ENCODE data around the gene ZNF618. TPM values are rescaled to one million over a fixed set of nuclear protein-coding genes. Genes with fewer than 3 reads are reported as not detected.

The ZNF618 gene
- total RNA-seq, 2 experiments from 2014 or later: 0.22 to 0.27 TPM

GRCh38 chr9:113932906-113933584, 56.9 kb downstream of the ZNF618 start:
- no peaks in the 10 kb centered on the region for H3K27me3 Mint-ChIP-seq
- no peaks in the 10 kb centered on the region for H3K4me1 Mint-ChIP-seq (ENCODE audit: low read depth)
- intact Hi-C loops (cut with micrococcal nuclease): no loop called here
- no peaks in the 10 kb centered on the region for H3K36me3 Mint-ChIP-seq (ENCODE audit: low read depth)
- ATAC-seq (no peak), DNase-seq (no peak)
- no peak overlapping the region for H3K4me3 Mint-ChIP-seq
- H3K9me3 Mint-ChIP-seq: peaks cover 4% of the 10 kb centered on the region
- TF ChIP-seq, protein P1, sequence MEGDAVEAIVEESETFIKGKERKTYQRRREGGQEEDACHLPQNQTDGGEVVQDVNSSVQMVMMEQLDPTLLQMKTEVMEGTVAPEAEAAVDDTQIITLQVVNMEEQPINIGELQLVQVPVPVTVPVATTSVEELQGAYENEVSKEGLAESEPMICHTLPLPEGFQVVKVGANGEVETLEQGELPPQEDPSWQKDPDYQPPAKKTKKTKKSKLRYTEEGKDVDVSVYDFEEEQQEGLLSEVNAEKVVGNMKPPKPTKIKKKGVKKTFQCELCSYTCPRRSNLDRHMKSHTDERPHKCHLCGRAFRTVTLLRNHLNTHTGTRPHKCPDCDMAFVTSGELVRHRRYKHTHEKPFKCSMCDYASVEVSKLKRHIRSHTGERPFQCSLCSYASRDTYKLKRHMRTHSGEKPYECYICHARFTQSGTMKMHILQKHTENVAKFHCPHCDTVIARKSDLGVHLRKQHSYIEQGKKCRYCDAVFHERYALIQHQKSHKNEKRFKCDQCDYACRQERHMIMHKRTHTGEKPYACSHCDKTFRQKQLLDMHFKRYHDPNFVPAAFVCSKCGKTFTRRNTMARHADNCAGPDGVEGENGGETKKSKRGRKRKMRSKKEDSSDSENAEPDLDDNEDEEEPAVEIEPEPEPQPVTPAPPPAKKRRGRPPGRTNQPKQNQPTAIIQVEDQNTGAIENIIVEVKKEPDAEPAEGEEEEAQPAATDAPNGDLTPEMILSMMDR (IDR thresholded peaks at IDR 0.05): no peak
- H3K27ac Mint-ChIP-seq: no peak overlapping the region
- ChIA-PET CTCF (no interaction called here), POLR2A (no interaction called here)

DNA sequence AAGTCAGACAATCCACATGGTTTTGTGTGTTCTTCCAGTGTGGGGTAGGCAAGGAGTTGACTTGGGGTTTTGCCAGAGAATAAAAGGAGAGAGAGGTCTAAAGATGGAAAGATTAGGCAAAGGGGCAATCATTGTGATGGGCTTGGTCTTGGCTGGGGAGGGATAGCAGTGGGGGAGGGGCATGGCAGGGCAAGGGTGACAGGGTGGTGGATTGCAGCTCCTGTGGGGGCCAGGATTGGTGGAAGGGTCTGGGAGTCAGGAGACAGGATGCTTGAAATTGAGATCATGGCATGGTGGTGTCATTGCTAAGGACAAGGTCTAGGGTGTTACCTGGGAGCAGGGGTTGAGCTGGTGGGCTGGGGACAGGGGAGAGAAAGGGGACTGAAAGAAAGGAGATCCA, 57.6 kb downstream of the ZNF618 start:
- DNase-seq (no peak), ATAC-seq (no peak)
- ChIA-PET POLR2A (no interaction called here), CTCF (no interaction called here)
- no peak overlapping the region for H3K27ac Mint-ChIP-seq
- TF ChIP-seq, protein P1 (IDR thresholded peaks at IDR 0.05): no peak
- intact Hi-C loops (cut with micrococcal nuclease): no loop called here
- no peaks in the 10 kb centered on the region for H3K27me3 Mint-ChIP-seq
- H3K4me1 Mint-ChIP-seq (ENCODE audit: low read depth): no peaks in the 10 kb centered on the region
- no peaks in the 10 kb centered on the region for H3K36me3 Mint-ChIP-seq (ENCODE audit: low read depth)
- H3K9me3 Mint-ChIP-seq: no peaks in the 10 kb centered on the region
- no peak overlapping the region for H3K4me3 Mint-ChIP-seq

DNA sequence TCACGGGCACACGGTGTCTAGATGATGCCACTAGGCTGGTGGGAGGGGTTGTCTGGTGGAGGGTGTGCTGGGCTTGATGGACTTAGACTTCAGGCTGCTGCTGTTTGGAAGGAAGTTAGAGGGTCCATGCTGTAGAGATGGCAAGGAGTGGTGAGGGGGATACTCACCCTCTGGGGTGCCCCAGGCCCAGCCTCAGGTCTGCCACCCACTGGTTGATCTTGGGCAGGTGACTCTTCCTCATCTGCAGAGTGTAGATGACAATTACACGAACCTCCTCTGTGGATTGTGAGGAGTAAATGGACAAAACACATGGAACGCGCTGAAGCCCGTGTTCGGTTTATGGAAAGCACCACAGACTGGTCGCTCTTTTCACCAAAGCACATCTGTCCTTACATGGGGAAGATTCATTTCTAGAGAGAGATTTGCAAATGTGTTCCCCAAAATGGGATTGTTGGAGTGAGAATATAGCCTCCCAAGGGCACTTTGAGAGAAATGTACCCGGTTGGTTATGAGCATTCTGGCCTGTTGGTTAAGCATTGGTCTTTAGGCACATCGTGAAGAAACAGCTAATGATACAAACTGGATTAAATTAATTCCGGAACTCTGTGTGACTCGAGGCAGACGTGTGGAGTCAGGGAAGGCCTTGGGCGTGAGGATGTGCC, 58.2 kb downstream of the ZNF618 start:
- TF ChIP-seq, protein P1 (IDR thresholded peaks at IDR 0.05): no peak
- Mint-ChIP-seq H3K27me3 (no peaks in the 10 kb centered on the region), H3K36me3 (ENCODE audit: low read depth) (no peaks in the 10 kb centered on the region), H3K4me1 (ENCODE audit: low read depth) (no peaks in the 10 kb centered on the region), H3K9me3 (no peaks in the 10 kb centered on the region), H3K27ac (no peak overlapping the region), H3K4me3 (no peak overlapping the region)
- ChIA-PET CTCF (interaction anchor here (0.6 kb wide), 1 partner anchor 1567 kb away, joined by 3 read pairs; no protein-coding TSS in a partner anchor), POLR2A (interaction anchor here (0.6 kb wide), 1 partner anchor 744 kb away, joined by 3 read pairs; no protein-coding TSS in a partner anchor)
- no peak for ATAC-seq
- intact Hi-C loops (cut with micrococcal nuclease): no loop called here
- DNase-seq: no peak

- H3K9me3 Mint-ChIP-seq: no peaks in the 10 kb centered on the region
- ChIA-PET POLR2A (interaction anchor here (0.6 kb wide), 1 partner anchor 744 kb away, joined by 3 read pairs; no protein-coding TSS in a partner anchor), CTCF (interaction anchor here (0.6 kb wide), 1 partner anchor 1568 kb away, joined by 3 read pairs; no protein-coding TSS in a partner anchor)
- H3K4me3 Mint-ChIP-seq: no peak overlapping the region
- no peak overlapping the region for H3K27ac Mint-ChIP-seq
- no peaks in the 10 kb centered on the region for H3K4me1 Mint-ChIP-seq (ENCODE audit: low read depth)
- no peak for DNase-seq
- TF ChIP-seq, protein P1 (IDR thresholded peaks at IDR 0.05): no peak
- intact Hi-C loops (cut with micrococcal nuclease): no loop called here
- ATAC-seq: no peak
- H3K36me3 Mint-ChIP-seq (ENCODE audit: low read depth): no peaks in the 10 kb centered on the region
- no peaks in the 10 kb centered on the region for H3K27me3 Mint-ChIP-seq
Observed at GRCh38 chr9:113934829-113935676, 58.9 kb downstream of the ZNF618 start.
